SU-DHL-6 (cell line): Measurements from ENCODE around the gene LRCH1.

ENCODE experiments used
- CTCF ChIP-seq: fragments of 200-600 bp; sonication (generic); IDR thresholded peaks from one replicate; pipeline ENCODE4 v1.5.1; 2017; ENCODE audit warnings: antibody characterized with exemption, mild to moderate bottlenecking, low read length, moderate library complexity; ENCODE audit not compliant: insufficient read depth, poor library complexity, severe bottlenecking
- EZH2phosphoT487 ChIP-seq: fragments of 200-600 bp; sonication (generic), shearing (Covaris generic); conservative IDR thresholded peaks from 2 replicates; pipeline ENCODE4 v1.6.1; 2018; ENCODE audit warnings: mild to moderate bottlenecking, antibody characterized with exemption, low read length, moderate library complexity, mixed read lengths

- TF ChIP-seq CTCF (no peak), EZH2phosphoT487 (no peak)
Measured at GRCh38 chr13:46598820-46599180, 45.8 kb downstream of the LRCH1 start.
